Motor neuron (in vitro differentiated cells): ENCODE data around the gene AP5Z1. TPM values are rescaled to one million over a fixed set of nuclear protein-coding genes. Genes with fewer than 3 reads are reported as not detected.

Experiments used
- ATAC-seq, 8 experiments: fragments of 200-7000 bp; cut with Tn5 transposase; replicated peaks in 6 of 8; 2 replicates each; pipeline ENCODE4 v1.8.0; 2021; ENCODE audit warnings: mild to moderate bottlenecking in 8 of 8, moderate library complexity in 8 of 8
- H3K27ac ChIP-seq, 2 donors: fragments of 250-450 bp; sonication (Bioruptor Pico); 2 replicates each; pipeline ENCODE4 v1.9.0; 2021; ENCODE audit warnings: antibody characterized with exemption in 2 of 2, mild to moderate bottlenecking in 2 of 2, moderate library complexity in 1 of 2
- H3K4me1 ChIP-seq, 2 donors: fragments of 250-450 bp; sonication (Bioruptor Pico); replicated peaks in 1 of 2; 2 replicates each; pipeline ENCODE4 v1.6.1; 2021; ENCODE audit warnings: antibody characterized with exemption in 2 of 2, mild to moderate bottlenecking in 2 of 2, moderate library complexity in 1 of 2
- H3K4me3 ChIP-seq, 5 donors: fragments of 250-450 bp; sonication (Bioruptor Pico); 2 replicates each; pipeline ENCODE4 v1.9.0; 2021; ENCODE audit warnings: antibody characterized with exemption in 5 of 5, mild to moderate bottlenecking in 5 of 5, moderate library complexity in 4 of 5
- WGBS, 10 experiments: fragments of 450-650 bp; shearing (Covaris generic); methylation state at CpG; one replicate each; pipeline ENCODE4 v1.0.0; 2022; 5-methylcytosine and 5-hydroxymethylcytosine counted together
- in situ Hi-C, 9 experiments: fragments of 400-800 bp; cut with MboI; loops; one replicate each; pipeline ENCODE4 v1.15.0; 2021; ENCODE audit warnings: low sequenced_read_pairs in 9 of 9, low pct_unique_long_range_greater_than_20kb in 2 of 9; ENCODE audit not compliant: unreplicated experiment in 9 of 9
- total RNA-seq, 8 experiments: library from RNA; unstranded; fragments of 300-600 nt; gene quantifications; 2 replicates each; pipeline versions ENCODE4 v1.2.3 to v1.2.4, GENCODE V29; 2022

Gene AP5Z1
- total RNA-seq, 8 experiments from 2014 or later: 9.1 to 34.0 (median 18.3) TPM

- in situ Hi-C loops: loop anchor here in 1 of 9 experiments (25.0 kb wide), 1 partner anchor 281 kb away; no protein-coding TSS in a partner anchor
- Histone ChIP-seq H3K27ac (no peak overlapping the region), H3K4me1 (no peaks in the 10 kb centered on the region), H3K4me3 (no peak overlapping the region)
- ATAC-seq: no peak
- 50 to 100% (median 62%) methylated on average over 1 to 6 of the region's 8 CpGs; no CpG with 5 or more reads in 5 of the 10 experiments for WGBS, 10 experiments
Measured at GRCh38 chr7:4805984-4806300, 30.5 kb downstream of the AP5Z1 start.

DNA sequence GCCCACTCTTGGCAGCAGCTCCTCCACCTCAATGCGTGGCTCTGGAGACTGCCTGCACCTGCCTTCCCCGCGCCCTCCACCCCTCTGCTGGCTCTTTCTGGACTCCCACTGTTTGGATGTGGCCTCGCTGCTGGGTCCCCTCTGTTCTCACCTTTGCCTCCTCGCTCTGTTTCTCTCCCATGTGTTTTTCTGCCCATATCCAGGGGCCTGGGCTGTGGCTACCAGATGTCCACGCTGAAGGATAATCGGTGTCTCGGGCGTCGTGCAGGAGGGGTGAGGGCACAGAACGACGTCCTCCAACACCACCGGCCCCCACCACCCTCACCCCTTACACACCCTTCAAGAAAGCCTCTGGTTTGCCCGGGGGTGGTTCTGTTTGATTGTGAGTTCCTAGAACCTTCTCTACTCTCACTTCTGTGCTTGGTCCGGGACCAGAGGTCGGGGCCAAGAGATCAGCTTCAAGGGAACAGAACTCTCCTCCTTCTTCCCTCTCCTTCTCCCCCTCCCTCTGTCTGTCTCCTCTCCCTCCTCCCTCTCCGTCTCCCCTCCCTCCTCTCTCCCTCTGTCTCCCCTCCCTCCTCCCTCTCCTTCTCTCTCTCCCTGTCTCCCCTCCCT, 31.7 kb downstream of the AP5Z1 start:
- H3K27ac ChIP-seq: no peak overlapping the region
- no peak overlapping the region for H3K4me3 ChIP-seq
- H3K4me1 ChIP-seq: no peaks in the 10 kb centered on the region
- WGBS, 10 experiments: 80 to 90% (median 84%) methylated on average over 1 to 7 of the region's 17 CpGs; no CpG with 5 or more reads in 7 of the 10 experiments
- in situ Hi-C loops: loop anchor here in 1 of 9 experiments (25.0 kb wide), 1 partner anchor 280 kb away; no protein-coding TSS in a partner anchor
- ATAC-seq: peak in 2 of 8 experiments; percentile 7 to 15

- no peak overlapping the region for H3K27ac ChIP-seq
- ATAC-seq: peak in 3 of 8 experiments; percentile 9 to 43 (median 30)
- no CpG with 5 or more reads among the region's 5 CpGs for WGBS, 10 experiments
- no peak overlapping the region for H3K4me3 ChIP-seq
- in situ Hi-C loops: loop anchor here in 1 of 9 experiments (25.0 kb wide), 1 partner anchor 280 kb away; no protein-coding TSS in a partner anchor
- no peaks in the 10 kb centered on the region for H3K4me1 ChIP-seq
Measured at GRCh38 chr7:4807598-4808016, 32.2 kb downstream of the AP5Z1 start.

DNA sequence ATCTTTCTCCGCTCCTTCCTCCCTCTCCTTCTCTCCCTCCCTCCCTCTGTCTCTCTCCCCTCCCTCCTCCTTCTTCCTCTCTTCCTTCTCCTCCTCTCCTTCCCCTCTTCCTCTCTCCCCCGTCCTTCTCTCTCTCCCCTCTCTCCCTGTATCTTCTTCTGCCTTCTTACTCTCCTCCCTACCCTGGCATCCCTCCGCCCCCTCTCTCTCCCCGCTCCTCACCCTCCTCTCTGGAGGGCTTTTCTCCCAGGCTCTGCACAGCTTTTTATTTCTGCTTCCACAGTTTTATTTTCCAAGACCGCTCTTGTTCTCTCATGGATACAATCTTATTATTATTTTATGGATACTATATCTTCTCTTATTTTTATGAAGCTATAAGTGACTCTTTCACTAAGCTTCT, 32.6 kb downstream of the AP5Z1 start:
- WGBS, 10 experiments: 60 to 90% (median 83%) methylated on average over 1 to 3 of the region's 5 CpGs; no CpG with 5 or more reads in 4 of the 10 experiments
- peak in 2 of 8 experiments; percentile 9 to 14 for ATAC-seq
- no peak overlapping the region for H3K4me3 ChIP-seq
- in situ Hi-C loops: loop anchor here in 1 of 9 experiments (25.0 kb wide), 1 partner anchor 279 kb away; no protein-coding TSS in a partner anchor
- no peaks in the 10 kb centered on the region for H3K4me1 ChIP-seq
- no peak overlapping the region for H3K27ac ChIP-seq

GRCh38 chr7:4808565-4808964, 33.1 kb downstream of the AP5Z1 start:
- no peak for ATAC-seq
- H3K4me1 ChIP-seq: no peaks in the 10 kb centered on the region
- H3K27ac ChIP-seq: no peak overlapping the region
- no peak overlapping the region for H3K4me3 ChIP-seq
- WGBS, 10 experiments: 61% methylated on average over 6 of the region's 37 CpGs; no CpG with 5 or more reads in 9 of the 10 experiments
- in situ Hi-C loops: loop anchor here in 1 of 9 experiments (25.0 kb wide), 1 partner anchor 279 kb away; no protein-coding TSS in a partner anchor

GRCh38 chr7:4809091-4809591, 33.7 kb downstream of the AP5Z1 start:
- Histone ChIP-seq H3K4me3 (no peak overlapping the region), H3K27ac (no peak overlapping the region), H3K4me1 (peaks cover 0 to 3% of the 10 kb centered on the region in 2 donors)
- in situ Hi-C loops: loop anchor here in 1 of 9 experiments (25.0 kb wide), 1 partner anchor 278 kb away; no protein-coding TSS in a partner anchor
- ATAC-seq: no peak
- WGBS, 10 experiments: 28 to 100% (median 70%) methylated on average over 1 to 6 of the region's 38 CpGs; no CpG with 5 or more reads in 5 of the 10 experiments

DNA sequence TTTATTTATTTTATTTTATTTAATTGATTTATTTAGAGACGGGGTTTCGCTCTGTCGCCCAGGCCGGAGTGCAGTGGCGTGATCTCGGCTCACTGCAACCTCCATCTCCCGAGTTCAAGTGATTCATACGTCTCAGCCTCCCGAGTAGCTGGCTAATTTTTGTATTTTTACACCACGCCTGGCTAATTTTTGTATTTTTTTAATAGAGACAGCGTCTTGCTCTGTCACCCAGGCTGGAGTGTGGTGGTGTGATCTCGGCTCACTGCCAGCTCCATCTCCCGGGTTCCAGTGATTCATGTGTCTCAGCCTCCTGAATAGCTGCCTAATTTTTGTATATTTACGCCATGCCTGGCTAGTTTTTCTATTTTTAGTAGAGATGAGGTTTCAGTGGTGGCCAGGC, 34.2 kb downstream of the AP5Z1 start:
- Histone ChIP-seq H3K27ac (no peak overlapping the region), H3K4me3 (no peak overlapping the region), H3K4me1 (peaks cover 0 to 5% of the 10 kb centered on the region in 2 donors)
- 89 to 100% (median 97%) methylated on average over 2 to 14 of the region's 14 CpGs for WGBS, 10 experiments
- no peak for ATAC-seq
- in situ Hi-C loops: loop anchor here in 1 of 9 experiments (25.0 kb wide), 1 partner anchor 278 kb away; no protein-coding TSS in a partner anchor

DNA sequence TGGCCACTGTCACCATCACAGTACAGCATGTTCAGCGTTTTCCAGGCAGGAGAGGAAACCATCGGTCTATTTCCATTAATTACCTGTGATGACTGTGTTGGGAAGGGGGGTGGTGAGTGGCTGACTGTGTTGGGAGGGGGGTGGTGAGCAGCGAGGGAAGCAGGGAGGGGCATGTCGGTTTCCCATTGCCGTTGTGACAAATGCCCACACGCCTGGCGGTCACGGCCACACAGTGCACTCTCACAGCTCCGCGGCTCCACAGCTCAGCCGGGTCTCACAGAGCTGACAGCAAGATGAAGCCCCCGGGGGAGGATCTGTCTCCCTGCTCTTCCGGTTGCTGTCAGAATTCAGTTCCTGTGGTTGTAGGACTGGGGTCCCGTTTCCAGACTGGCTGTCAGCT, 39.0 kb downstream of the AP5Z1 start:
- Histone ChIP-seq H3K4me1 (peaks cover 0 to 7% of the 10 kb centered on the region in 2 donors), H3K27ac (peak overlapping the region; percentile 30 to 65), H3K4me3 (no peak overlapping the region)
- 24 to 100% (median 81%) methylated on average over 1 to 2 of the region's 14 CpGs; no CpG with 5 or more reads in 6 of the 10 experiments for WGBS, 10 experiments
- in situ Hi-C loops: loop anchor here in 1 of 9 experiments (25.0 kb wide), 1 partner anchor 273 kb away; no protein-coding TSS in a partner anchor
- peak in 5 of 8 experiments; percentile 75 to 95 (median 88) for ATAC-seq

DNA sequence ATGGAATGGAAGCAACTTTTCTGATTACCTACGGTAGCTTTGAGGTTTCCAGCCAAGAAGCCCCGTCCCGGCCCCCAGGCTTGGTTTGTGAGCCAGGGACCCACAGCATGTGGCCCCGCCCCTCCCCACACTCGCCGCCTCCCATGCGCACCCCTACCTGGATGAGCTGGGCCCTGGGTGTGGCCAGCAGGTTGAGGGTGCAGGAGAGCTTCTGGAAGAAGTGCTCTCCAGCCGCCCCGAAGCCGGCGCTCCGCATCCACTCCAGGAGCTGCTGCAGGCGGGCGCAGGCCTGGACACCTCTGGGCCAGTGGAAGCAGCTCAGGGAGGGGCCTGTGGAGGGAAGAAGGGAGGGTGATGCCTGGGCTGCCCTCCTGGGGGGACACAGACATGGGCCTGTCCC, 39.7 kb downstream of the AP5Z1 start:
- WGBS, 10 experiments: 80 to 100% (median 100%) methylated on average over 1 of the region's 14 CpGs; no CpG with 5 or more reads in 6 of the 10 experiments
- Histone ChIP-seq H3K4me3 (no peak overlapping the region), H3K27ac (peak overlapping the region in 1 of 2 donors; percentile 65), H3K4me1 (peaks cover 0 to 7% of the 10 kb centered on the region in 2 donors)
- no peak for ATAC-seq
- in situ Hi-C loops: loop anchor here in 1 of 9 experiments (25.0 kb wide), 1 partner anchor 272 kb away; no protein-coding TSS in a partner anchor

DNA sequence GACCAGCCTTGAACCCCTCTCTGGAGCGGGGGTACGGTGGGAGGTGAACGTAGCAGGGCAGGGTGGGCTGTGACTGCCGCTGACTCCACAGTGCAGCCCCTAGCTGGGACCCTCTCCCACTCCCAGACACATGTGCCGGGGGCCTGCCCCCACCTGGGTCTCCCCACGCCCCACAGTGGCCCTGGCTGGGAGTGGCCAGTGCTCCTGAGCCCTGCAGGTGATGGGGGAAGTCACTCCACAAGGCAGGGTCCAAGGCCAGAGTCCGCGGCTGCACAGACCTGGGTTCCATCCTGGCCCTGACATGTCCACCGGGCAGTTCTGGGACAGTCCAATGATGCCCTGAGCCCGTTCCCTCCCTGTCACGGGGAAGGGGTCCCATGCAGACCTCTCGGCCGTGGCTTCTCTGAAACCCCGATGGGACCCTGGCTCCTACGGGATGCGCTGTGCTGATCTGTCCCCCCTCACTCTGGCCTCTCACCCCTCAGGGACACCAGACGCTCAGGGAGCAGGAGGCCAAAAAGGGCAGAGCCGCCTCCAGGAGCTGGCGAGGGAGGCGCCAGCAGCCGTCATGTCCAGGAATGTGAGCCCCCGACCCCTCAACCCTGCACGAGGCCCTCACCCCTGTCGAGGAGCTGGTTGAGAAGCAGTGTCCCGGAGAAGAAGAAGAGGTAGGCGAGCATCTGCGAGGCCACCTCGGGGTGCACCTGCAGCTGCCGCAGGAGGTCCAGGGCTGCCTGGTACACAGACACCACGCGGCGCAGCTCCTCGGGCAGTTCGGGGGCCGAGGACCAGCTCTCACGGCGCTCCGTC, 40.4 kb downstream of the AP5Z1 start:
- WGBS, 10 experiments: no CpG with 5 or more reads among the region's 38 CpGs
- Histone ChIP-seq H3K4me3 (no peak overlapping the region), H3K27ac (no peak overlapping the region), H3K4me1 (peaks cover 0 to 7% of the 10 kb centered on the region in 2 donors)
- in situ Hi-C loops: loop anchor here in 1 of 9 experiments (25.0 kb wide), 1 partner anchor 271 kb away; no protein-coding TSS in a partner anchor
- ATAC-seq: no peak

DNA sequence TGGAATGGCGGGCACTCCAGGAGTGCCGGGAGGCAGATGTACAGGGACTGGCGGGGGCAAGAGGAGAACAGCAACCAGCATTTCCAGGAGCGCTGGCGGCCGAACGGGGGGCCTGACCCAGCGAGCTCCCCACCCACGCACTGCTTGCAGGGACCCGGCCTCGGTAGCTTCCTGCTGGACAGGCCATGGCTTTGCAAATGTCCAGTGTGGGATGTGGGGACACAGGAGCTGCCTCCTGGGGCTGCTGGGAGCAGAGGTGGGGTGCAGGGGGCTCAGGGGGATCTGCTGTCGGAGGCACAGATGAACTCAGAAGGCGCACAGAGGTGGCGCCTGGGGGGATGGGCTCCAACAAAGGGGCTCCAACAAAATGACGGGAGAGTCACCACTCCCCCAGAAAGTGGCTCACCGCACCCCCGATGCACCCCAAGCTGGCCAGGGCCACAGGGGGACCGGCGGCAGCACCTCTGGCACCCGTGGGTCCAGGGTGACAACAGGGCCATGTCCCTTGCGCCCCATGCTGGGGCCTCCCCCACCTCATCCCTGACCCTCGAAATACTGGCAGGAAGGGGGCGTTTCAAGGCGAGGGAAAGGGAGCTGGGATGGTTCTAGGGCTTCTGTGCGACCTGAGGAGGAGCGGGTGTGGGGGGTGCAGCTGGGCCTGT, 41.1 kb downstream of the AP5Z1 start:
- ATAC-seq: no peak
- Histone ChIP-seq H3K27ac (no peak overlapping the region), H3K4me1 (peaks cover 0 to 7% of the 10 kb centered on the region in 2 donors), H3K4me3 (no peak overlapping the region)
- 91 to 100% methylated on average over 4 to 14 of the region's 26 CpGs; no CpG with 5 or more reads in 8 of the 10 experiments for WGBS, 10 experiments
- in situ Hi-C loops: loop anchor here in 1 of 9 experiments (25.0 kb wide), 1 partner anchor 271 kb away; no protein-coding TSS in a partner anchor
